ENCODE measurements around the gene WDR35. TPM values are rescaled to one million over a fixed set of nuclear protein-coding genes. Genes with fewer than 3 reads are reported as not detected.
A peak's percentile ranks its signal among the peaks of the same experiment; 100 is the strongest.

WDR35 gene
- total and polyA plus RNA-seq, 2 of the 4 experiments (the other 2 are of a cell fraction), result 3.4 to 8.1 TPM

- H3K36me3 ChIP-seq (ENCODE audit: control insufficient read depth, insufficient read depth, low read length), result peaks cover 14% of the 10 kb centered on the region
- no peak overlapping the region for H2AK9ac ChIP-seq (replicated peaks; ENCODE audit: low read depth, low read length, poor library complexity)
- H3K4me3 ChIP-seq (ENCODE audit: insufficient read depth, low read depth, low read length), result no peak overlapping the region
- in situ Hi-C loops (cut with MboI; ENCODE audit: low sequenced_read_pairs) (no loop called here), dilution Hi-C loops (cut with HindIII; ENCODE audit: low sequenced_read_pairs, unreplicated experiment) (no loop called here), intact Hi-C loops (cut with micrococcal nuclease) (loop anchor here (10.0 kb wide), 1 partner anchor 891 kb away; the partner anchor contains the start of gene LDAH)
- no CpG with 5 or more reads among the region's 5 CpGs for WGBS, 2 experiments (ENCODE audit: extremely low coverage in 2 of 2, insufficient read length in 1 of 2)
- peaks cover 8% of the 10 kb centered on the region for H3K4me1 ChIP-seq (ENCODE audit: control insufficient read depth, insufficient read depth, low read length)
- H2BK20ac ChIP-seq (ENCODE audit: low read depth, low read length), result peak overlapping the region; percentile 70
- peak overlapping the region; percentile 44; the same call in 1 of the 2 replicates for H3K23ac ChIP-seq (ENCODE audit: low read depth, low read length)
- peak overlapping the region; percentile 88 for H3K27ac ChIP-seq (ENCODE audit: insufficient read depth, low read length)
- H2BK5ac ChIP-seq (ENCODE audit: low read depth, low read length, poor library complexity, severe bottlenecking), result peak overlapping the region; percentile 59
- DNase-seq, result peak; percentile 64
- H4K91ac ChIP-seq (ENCODE audit: insufficient read depth, low read depth, low read length), result peak overlapping the region; percentile 15; the same call in 1 of the 2 replicates
- peak overlapping the region; percentile 34 for H3K4ac ChIP-seq (ENCODE audit: low read depth, low read length)
- H3K79me1 ChIP-seq (ENCODE audit: low read depth in 1 of 2, low read length in 2 of 2), result no peaks in the 10 kb centered on the region
- no peaks in the 10 kb centered on the region for H3K27me3 ChIP-seq (ENCODE audit: control insufficient read depth, insufficient read depth, low read length)
- H4K8ac ChIP-seq (ENCODE audit: low read depth in 2 of 2, low read length in 2 of 2), result peak overlapping the region; percentile 71 to 77; a peak in 3 of 4 replicates
- peak overlapping the region; percentile 98 for H3K18ac ChIP-seq (ENCODE audit: low read depth, low read length)
- peak overlapping the region; percentile 45 for H3K56ac ChIP-seq (ENCODE audit: extremely low read depth, insufficient read depth, low read length)
- ChIA-PET POLR2A (ENCODE audit: unreplicated experiment) (no interaction called here), CTCF (interaction anchor here (0.6 to 1.0 kb wide), 3 partner anchors 11 to 526 kb away, joined by 3 to 4 read pairs (median 3); no protein-coding TSS in a partner anchor)
- H2BK15ac ChIP-seq (ENCODE audit: low read depth, low read length), result peak overlapping the region; percentile 10; the same call in 1 of the 3 replicates
- no peak overlapping the region for H3K14ac ChIP-seq (replicated peaks; ENCODE audit: low read depth, low read length)
- peaks cover 3% of the 10 kb centered on the region; the same call in 1 of the 2 replicates for H3K9me1 ChIP-seq (ENCODE audit: insufficient read depth, low read length)
- no peaks in the 10 kb centered on the region for H4K20me1 ChIP-seq (ENCODE audit: insufficient read depth, low read length)
- H3K9me3 ChIP-seq (ENCODE audit: control insufficient read depth, insufficient read depth, low read length), result peaks cover 2% of the 10 kb centered on the region; the same call in 1 of the 2 replicates
- no peak overlapping the region for H2AFZ ChIP-seq (replicated peaks; ENCODE audit: low read length, poor library complexity)
- peak overlapping the region; percentile 72 for H4K5ac ChIP-seq (ENCODE audit: low read depth, low read length)
- H2AK5ac ChIP-seq (ENCODE audit: low read depth, low read length), result 0 out of 2 replicates have a peak overlapping the region, but pooled peaks have one; percentile 13
- TF ChIP-seq USF2 (IDR thresholded peaks at IDR 0.05; ENCODE audit: low read depth, low read length) (no peak), NFE2L2 (IDR thresholded peaks at IDR 0.05; ENCODE audit: low read depth, low read length) (no peak), CTCF (conservative IDR thresholded peaks at IDR 0.05; ENCODE audit: low read depth, low read length) (no peak), MAZ (IDR thresholded peaks at IDR 0.05; ENCODE audit: borderline replicate concordance, low read depth, low read length) (no peak), RAD21 (IDR thresholded peaks at IDR 0.05; ENCODE audit: low read length) (no peak), RCOR1 (IDR thresholded peaks at IDR 0.05; ENCODE audit: insufficient replicate concordance, low read length) (no peak), CEBPB (IDR thresholded peaks at IDR 0.05; ENCODE audit: low read depth, low read length) (no peak), CHD1 (IDR thresholded peaks at IDR 0.05; ENCODE audit: low read depth, low read length) (no peak), MAFK (IDR thresholded peaks at IDR 0.05; ENCODE audit: low read depth, low read length) (no peak), POLR2A (IDR thresholded peaks at IDR 0.05; ENCODE audit: low read depth, low read length) (no peak), BHLHE40 (IDR thresholded peaks at IDR 0.05; ENCODE audit: low read depth, low read length) (no peak), SMC3 (IDR thresholded peaks at IDR 0.05; ENCODE audit: low read depth, low read length) (no peak)
- H3K9ac ChIP-seq (ENCODE audit: low read depth, low read length), result no peak overlapping the region; the same call in 1 of the 2 replicates
- peak; percentile 95 for ATAC-seq (ENCODE audit: low read depth)
- H3K4me2 ChIP-seq (ENCODE audit: low read depth, low read length), result peak overlapping the region; percentile 97
- H2BK120ac ChIP-seq (ENCODE audit: low read depth, low read length), result peak overlapping the region; percentile 58
- BruUV-seq (replicated peaks), result no TSS peak
These were observed 56.4 kb downstream of the WDR35 start for GRCh38 chr2:19933351-19933981.
